GM20431 (cell line): ENCODE results near the gene WIZ.
"Not testable (repeated sequence)": the region's sequence is repeated elsewhere in the genome, so short reads cannot be mapped to it uniquely, and the experiment has no call there.

Experiments used
- in situ Hi-C: fragments of 300-500 bp; cut with MseI, MboI; formaldehyde crosslinking; loops from one replicate; pipeline ENCODE4 v1.15.0; 2020; ENCODE audit warnings: low sequenced_read_pairs; ENCODE audit not compliant: unreplicated experiment

The WIZ gene, protein sequence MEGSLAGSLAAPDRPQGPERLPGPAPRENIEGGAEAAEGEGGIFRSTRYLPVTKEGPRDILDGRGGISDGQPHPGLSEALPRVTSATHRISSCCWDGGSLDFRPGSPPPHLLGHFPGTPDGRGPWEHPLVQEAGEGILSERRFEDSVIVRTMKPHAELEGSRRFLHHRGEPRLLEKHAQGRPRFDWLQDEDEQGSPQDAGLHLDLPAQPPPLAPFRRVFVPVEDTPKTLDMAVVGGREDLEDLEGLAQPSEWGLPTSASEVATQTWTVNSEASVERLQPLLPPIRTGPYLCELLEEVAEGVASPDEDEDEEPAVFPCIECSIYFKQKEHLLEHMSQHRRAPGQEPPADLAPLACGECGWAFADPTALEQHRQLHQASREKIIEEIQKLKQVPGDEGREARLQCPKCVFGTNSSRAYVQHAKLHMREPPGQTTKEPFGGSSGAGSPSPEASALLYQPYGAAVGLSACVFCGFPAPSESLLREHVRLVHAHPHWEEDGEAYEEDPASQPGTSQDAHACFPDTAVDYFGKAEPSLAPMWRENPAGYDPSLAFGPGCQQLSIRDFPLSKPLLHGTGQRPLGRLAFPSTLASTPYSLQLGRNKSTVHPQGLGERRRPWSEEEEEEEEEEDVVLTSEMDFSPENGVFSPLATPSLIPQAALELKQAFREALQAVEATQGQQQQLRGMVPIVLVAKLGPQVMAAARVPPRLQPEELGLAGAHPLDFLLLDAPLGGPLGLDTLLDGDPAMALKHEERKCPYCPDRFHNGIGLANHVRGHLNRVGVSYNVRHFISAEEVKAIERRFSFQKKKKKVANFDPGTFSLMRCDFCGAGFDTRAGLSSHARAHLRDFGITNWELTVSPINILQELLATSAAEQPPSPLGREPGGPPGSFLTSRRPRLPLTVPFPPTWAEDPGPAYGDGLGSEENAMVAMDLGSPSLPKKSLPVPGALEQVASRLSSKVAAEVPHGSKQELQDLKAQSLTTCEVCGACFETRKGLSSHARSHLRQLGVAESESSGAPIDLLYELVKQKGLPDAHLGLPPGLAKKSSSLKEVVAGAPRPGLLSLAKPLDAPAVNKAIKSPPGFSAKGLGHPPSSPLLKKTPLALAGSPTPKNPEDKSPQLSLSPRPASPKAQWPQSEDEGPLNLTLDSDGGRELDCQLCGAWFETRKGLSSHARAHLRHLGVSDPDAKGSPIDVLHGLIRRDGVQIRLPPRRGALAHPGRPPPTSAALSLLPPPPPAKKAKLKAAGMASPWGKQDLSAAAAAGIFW (N-terminal part only)

DNA sequence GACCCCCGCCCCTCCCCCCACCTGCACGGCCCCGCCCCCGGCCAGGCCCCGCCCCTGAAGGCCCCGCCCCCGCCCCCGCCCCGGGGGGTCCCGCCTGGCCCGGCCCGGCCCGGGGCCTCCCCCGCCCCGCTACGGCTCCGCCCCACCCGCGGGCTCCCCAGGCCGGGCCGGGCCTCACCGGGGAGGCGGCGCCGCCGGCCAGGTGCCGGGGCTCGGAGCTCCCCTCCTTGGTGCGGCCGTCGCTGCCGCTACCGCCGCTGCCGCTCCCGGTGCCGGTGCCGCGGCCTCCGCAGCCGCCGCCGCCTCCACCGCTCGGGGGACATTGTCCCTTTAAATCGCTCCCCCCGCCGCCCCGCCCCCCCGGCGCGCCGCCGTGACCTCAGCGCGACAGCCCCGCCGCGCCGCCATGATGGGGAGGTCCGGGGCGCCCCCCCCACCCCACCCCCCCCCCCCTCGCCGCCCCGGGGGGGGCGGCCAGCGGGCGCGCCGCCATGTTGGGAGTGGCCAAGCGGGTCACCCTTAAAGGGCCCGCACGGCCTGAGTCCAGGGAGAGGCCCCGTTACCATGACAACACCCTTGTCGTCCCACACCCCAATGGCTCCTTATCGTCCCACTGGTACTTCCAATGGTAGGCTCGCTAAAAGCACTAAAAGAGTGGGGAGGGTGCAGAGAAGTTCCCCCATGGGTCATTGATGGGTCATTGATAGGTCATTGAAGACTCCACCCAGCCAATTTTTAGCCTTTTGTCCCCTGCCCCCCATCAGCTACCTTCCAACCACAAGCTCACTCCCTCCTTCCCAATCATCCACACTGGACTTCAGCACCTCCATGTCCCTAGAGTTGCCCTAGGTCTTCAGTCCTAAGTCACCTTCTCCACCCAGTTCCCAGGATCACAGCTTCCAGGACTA, at the start of gene WIZ:
Gene WIZ (minus strand): TSS at position 337 of the 908 bp plus-strand sequence. CDS start 1,649 bp downstream, outside the sequence.
- in situ Hi-C loops: no loop called here

DNA sequence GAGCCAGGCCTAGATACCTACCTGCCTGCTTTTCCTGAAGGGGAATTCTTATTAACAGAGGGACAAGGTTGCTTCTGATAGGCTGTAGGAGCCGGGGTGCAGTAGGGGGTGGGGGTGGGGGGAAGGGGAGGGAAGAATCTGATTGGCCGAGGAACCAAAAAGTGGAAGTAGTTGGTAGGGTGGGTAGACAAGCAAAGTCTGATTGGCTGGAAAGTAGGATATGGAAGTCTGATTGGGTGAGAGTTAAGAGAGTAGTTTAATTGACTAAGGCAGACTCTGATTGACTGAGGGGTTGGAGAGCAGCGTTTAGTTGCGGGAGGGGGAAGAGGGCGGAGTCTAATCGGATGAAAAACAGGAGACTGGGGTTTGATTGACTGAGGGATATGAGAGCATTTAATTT, 49.2 kb upstream of the WIZ start:
- in situ Hi-C loops: no loop called here

- in situ Hi-C loops: no loop called here
Measured at GRCh38 chr19:15498156-15498858, 48.6 kb upstream of the WIZ start.

DNA sequence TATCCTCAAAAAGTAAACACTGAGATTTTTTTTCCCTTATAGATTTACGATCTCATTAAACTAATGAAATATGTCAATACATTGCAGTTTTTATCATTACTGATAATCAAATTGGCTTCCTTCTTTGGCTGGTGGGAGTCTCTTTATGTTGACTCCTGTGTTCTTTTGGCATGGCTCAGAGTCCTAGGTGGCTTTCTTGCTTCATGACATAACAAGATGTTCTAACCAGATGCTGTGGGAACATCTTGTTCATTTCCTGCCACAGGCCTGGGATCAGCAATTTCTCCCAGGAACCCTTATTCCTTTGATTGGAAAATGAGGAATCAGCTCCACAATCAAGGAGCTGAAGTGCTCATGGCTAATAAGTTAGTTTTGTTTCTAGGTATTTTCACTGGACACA, 45.4 kb upstream of the WIZ start:
- in situ Hi-C loops: no loop called here

DNA sequence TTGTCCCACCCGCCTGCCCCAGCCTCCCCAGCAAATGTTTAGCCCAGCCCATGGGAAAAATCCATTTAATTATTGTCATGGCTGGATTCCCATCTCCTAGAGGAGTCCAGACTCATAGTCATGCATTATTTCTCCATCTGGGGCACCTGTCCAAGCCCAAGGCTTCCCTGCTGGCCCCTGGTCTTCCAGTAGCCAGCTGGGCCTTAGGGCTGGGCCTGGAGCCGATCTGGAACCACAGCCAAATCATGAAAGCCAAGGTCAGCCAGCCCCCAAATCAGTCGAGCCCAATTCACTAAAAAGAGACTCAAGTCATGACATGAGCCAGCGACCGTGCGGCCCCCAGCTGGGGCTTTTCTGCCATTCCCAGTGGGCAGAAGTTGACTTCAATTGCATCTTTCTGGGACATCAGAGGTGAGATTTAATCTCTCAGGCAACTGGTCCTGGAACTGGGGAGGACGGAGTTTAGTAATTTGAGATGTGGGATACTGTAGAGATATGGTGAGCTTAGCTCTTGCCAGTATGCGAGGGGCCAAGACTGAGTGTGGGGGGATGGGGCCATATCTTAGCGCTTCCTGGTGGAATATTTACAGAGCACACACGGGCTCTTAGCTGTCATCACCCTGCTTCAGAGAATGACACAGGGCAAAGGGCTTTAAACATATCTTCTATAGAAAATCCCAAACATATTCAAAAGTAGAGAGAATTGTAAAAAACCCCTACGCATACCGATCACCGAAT, 38.9 kb upstream of the WIZ start:
- in situ Hi-C loops: no loop called here

GRCh38 chr19:15487038-15487437, 37.3 kb upstream of the WIZ start:
- in situ Hi-C loops: no loop called here

DNA sequence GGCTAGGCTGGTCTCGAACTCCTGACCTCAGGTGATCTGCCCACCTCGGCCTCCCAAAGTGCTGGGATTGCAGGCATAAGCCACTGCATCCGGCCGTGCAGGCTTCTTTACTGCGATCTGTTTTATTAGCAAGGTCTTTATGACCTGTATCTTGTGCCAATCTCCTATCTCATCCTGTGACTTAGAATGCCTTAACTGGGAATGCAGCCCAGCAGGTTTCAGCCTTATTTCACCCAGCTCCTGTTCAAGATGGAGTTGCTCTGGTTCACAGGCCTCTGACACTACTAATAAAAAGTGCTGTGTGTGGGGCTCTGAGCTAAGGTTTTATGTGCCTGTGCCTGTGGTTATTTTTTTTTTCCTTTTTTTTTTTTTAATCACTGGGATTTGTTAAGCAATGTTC, 36.0 kb upstream of the WIZ start:
- in situ Hi-C loops: not testable (repeated sequence)

DNA sequence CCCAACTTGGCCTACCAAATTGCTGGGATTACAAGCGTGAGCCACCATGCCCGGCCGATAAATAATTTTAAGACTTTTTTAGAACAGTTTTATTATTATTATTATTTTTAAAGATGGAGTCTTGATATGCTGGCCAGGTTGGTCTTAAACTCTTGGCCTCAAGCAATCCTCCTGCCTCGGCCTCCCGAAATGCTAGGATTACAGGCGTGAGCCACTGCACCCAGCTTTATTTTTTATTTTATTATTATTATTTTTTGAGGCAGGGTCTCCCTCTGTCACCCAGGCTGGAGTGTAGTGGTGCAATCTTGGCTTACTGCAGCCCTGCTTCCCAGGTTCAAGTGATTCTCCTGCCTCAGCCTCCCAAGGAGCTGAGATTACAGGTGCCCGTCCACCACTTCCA, 31.2 kb upstream of the WIZ start:
- in situ Hi-C loops: not testable (repeated sequence)

DNA sequence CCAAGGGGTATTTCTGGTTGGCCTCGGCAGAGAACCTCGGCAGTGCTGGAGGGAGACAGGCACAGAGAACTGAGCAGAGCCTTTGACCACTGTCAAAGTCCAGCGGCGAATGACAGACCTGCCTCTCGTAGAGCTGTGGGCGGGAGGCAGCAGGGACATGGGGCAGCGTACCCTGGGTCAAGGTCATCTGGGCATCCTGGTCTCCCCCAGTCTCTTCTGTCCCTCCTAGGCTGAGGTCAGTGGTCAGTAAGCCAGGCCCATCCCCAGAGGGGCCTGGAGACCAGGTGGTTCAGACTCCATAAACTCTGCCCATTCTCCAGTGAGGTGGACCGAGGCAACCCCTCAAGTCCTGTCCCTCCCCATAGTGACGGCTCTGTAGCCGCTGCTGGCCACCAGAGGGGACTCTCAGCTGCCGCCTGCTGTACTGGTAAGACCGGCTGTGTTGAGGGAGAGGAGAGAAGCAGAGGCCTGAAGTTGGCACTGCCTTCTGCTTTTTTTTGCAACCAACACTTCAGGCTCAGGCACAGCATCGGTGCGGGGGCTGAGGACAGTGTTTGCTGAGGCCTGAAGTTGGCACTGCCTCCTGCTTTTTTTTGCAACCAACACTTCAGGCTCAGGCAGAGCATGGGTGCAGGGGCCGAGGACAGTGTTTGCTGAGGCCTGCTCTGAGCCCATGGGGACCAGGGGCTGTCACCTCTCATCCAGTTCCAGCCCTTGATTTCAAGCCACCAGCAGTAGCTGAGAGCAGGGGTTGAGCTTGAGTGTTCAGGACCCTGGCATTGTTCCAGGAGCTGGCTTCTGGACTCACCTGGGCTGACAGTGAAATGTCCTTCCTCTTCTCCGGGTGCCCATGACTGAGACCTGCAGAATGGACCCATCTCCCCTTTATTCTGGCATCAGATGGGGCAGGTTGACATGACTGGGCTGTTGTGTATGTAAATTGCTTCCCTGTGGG, 29.9 kb upstream of the WIZ start, which contains the start of gene PGLYRP2:
Gene PGLYRP2 (minus strand): TSS at position 111 of the 955 bp plus-strand sequence. CDS start 130 bp downstream, outside the sequence.
- in situ Hi-C loops: no loop called here

DNA sequence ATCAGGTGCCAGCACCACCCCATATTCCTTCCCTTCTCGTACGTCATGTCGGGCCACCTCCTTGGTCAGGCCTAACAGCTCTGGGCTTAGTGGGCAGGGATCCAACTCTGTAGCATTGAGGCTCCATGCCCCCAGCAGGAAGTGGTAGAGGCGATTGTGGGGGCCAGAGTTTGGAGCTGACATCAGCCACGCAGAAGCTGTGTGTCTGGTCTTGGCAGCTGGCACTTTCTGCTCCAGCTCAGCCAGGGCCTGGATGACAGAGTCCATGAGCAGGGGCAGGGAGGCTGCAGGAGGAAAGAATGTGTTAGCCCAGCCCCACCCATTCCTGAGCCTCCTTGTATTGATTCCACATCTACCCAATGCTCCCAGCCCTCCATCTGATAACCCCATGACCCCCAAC, 26.6 kb upstream of the WIZ start:
- in situ Hi-C loops: no loop called here

DNA sequence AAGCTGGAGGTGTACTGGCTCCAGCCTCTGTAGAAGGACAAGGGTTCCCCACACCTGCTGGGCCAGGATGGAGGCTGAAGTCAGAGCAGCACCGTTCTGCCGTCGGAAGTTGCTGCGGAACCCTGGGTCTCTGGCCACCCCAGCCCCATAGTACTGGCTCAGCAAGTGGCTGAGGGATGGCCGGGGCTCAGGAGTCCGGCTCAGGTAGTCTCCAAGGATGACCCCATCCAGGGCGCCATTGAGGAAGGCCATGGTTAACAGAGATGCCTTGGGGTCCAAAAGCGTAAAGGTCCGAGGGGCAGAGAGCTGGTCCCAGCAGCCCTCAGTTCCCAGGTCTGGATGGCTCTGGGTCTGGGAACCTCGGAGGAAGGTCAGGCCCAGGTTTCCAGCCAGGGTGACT, 25.9 kb upstream of the WIZ start:
- in situ Hi-C loops: no loop called here

DNA sequence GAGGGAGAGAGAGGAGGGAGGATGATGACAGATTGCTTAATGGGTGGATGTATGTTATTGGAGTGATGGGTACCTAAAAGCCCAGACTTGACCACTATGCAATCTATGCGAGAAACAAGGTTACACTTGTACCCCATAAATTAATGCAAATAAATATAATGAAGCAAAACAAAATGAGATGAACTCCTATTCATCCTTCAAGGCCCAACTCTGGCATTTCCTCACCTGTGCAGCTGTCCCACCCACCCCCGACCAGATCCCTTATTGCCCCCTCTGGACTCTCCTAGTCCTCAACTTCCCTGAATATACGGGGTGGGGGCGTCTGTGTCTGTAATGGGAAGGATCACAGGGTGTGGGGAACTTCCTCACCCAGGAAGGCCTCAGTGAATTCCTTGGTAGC, 25.4 kb upstream of the WIZ start:
- in situ Hi-C loops: no loop called here

DNA sequence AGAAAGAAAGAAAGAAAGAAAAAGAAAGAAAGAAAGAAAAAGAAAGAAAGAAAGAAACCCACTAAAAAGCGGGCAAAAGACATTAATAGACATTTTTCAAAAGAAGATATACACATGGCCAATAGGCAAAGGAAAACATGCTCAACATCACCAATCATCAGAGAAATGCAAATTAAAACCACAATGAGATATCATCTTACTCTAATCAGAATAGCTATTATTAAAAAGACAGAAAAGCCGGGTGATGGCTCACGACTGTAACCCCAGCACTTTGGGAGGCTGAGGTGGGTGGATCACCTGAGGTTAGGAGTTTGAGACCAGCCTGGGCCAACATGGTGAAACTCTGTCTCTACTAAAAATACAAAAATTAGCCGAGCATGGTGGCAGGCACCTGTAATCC, 24.1 kb upstream of the WIZ start:
- in situ Hi-C loops: not testable (repeated sequence)

- in situ Hi-C loops: no loop called here
Measured at GRCh38 chr19:15471639-15472101, 21.9 kb upstream of the WIZ start.

- in situ Hi-C loops: no loop called here
Measured at GRCh38 chr19:15469513-15470297, 19.9 kb upstream of the WIZ start.
